GM23338 (cell line): ENCODE measurements around the gene PPP1R3F.

Experiments
- CTCF ChIP-seq, 2 experiments: fragments of 200-600 bp in 1 of 2; sonication (generic) in 1 of 2; conservative IDR thresholded peaks; 2 replicates each; pipeline versions ENCODE4 v1.5.1 to v1.6.1; 2016 to 2017; ENCODE audit warnings: antibody characterized with exemption in 2 of 2, low read depth in 2 of 2, mild to moderate bottlenecking in 2 of 2, moderate library complexity in 1 of 2
- EZH2 ChIP-seq: fragments of 200-600 bp; sonication (generic); IDR thresholded peaks from one replicate; pipeline ENCODE4 v1.8.0; 2017; ENCODE audit warnings: antibody characterized with exemption, mild to moderate bottlenecking, low read depth; ENCODE audit not compliant: unreplicated experiment
- EZH2phosphoT487 ChIP-seq: fragments of 200-600 bp; sonication (generic); IDR thresholded peaks from one replicate; pipeline ENCODE4 v1.8.1; 2018; ENCODE audit warnings: antibody characterized with exemption; ENCODE audit not compliant: unreplicated experiment

- TF ChIP-seq CTCF (conservative IDR thresholded peaks at IDR 0.05; ENCODE audit: low read depth in 2 of 2) (no peak), EZH2 (no peak), EZH2phosphoT487 (no peak)
Observed at GRCh38 chrX:49251325-49251724, 18.3 kb upstream of the PPP1R3F start.
